SK-N-SH (cell line): Measurements from ENCODE around the gene CEP57L1. TPM values are rescaled to one million over a fixed set of nuclear protein-coding genes. Genes with fewer than 3 reads are reported as not detected.

ENCODE experiments used
- CTCF ChIA-PET: fragments of 300-600, 350-600 bp; formaldehyde crosslinking; extraction: SDS; loops from one replicate; lab custom pipeline; 2021; lab: Yijun Ruan, JAX
- POLR2A ChIA-PET: fragments of 350-600 bp; sonication (Branson Sonifier 250); formaldehyde crosslinking; extraction: SDS; loops from one replicate; lab custom pipeline; 2020; ENCODE audit warnings: antibody characterized with exemption, inconsistent platforms; lab: Yijun Ruan, JAX
- DNase-seq: peaks from one replicate; pipeline ENCODE4 v3.0.0; 2012
- H2AFZ ChIP-seq: fragments of 200-600 bp; sonication (generic); 2 replicates; pipeline ENCODE4 v1.8.1; 2016; ENCODE audit warnings: antibody characterized with exemption, mild to moderate bottlenecking, low read depth
- H3F3A ChIP-seq: fragments of 200-600 bp; sonication (generic); replicated peaks from 2 replicates; pipeline ENCODE3; 2016; ENCODE audit warnings: antibody characterized with exemption, mild to moderate bottlenecking; ENCODE audit not compliant: insufficient read depth
- H3K27ac ChIP-seq, 2 experiments: fragments of 200-500 bp in 1 of 2; fragments of 200-600 bp in 1 of 2; sonication (Bioruptor generic) in 1 of 2; sonication (generic), shearing (Covaris generic) in 1 of 2; 2 replicates each; pipeline versions ENCODE4 v1.5.1 to v1.6.1; 2014 to 2016; ENCODE audit warnings: low read depth in 2 of 2, inconsistent platforms in 1 of 2, low read length in 1 of 2, mild to moderate bottlenecking in 1 of 2, mixed read lengths in 1 of 2
- H3K27me3 ChIP-seq: fragments of 200-600 bp; sonication (generic), shearing (Covaris generic); 2 replicates; pipeline ENCODE4 v1.6.1; 2016; ENCODE audit warnings: mixed run types; ENCODE audit not compliant: insufficient read depth
- H3K36me3 ChIP-seq, 2 experiments: fragments of 200-500 bp in 1 of 2; fragments of 200-600 bp in 1 of 2; sonication (Bioruptor generic) in 1 of 2; sonication (generic) in 1 of 2; replicated peaks in 1 of 2; 2 replicates each; pipeline versions ENCODE3 to v1.5.1; 2014 to 2016; ENCODE audit warnings: low read length in 1 of 2, mild to moderate bottlenecking in 1 of 2; ENCODE audit not compliant: insufficient read depth in 2 of 2, control insufficient read depth in 1 of 2
- H3K4me1 ChIP-seq, 2 experiments: fragments of 200-500 bp in 1 of 2; fragments of 200-600 bp in 1 of 2; sonication (Bioruptor generic) in 1 of 2; sonication (generic), shearing (Covaris generic) in 1 of 2; 2 replicates each; pipeline versions ENCODE4 v1.5.1 to v1.6.1; 2014 to 2016; ENCODE audit warnings: low read depth in 1 of 2, low read length in 1 of 2, mixed run types in 1 of 2; ENCODE audit not compliant: insufficient read depth in 2 of 2, control insufficient read depth in 1 of 2
- H3K4me2 ChIP-seq: fragments of 200-600 bp; sonication (generic), shearing (Covaris generic); 2 replicates; pipeline ENCODE4 v1.6.1; 2017; ENCODE audit warnings: mixed run types
- H3K4me3 ChIP-seq, 2 experiments: fragments of 200-500 bp in 1 of 2; fragments of 200-600 bp in 1 of 2; sonication (Bioruptor generic) in 1 of 2; sonication (generic), shearing (Covaris generic) in 1 of 2; 2 replicates each; pipeline versions ENCODE4 v1.5.1 to v1.8.1; 2014 to 2016; ENCODE audit warnings: low read depth in 2 of 2, inconsistent platforms in 1 of 2, low read length in 1 of 2, mild to moderate bottlenecking in 1 of 2, mixed read lengths in 1 of 2, moderate library complexity in 1 of 2
- H3K79me2 ChIP-seq: fragments of 200-600 bp; sonication (generic); 2 replicates; pipeline ENCODE4 v1.8.1; 2017; ENCODE audit warnings: mild to moderate bottlenecking; ENCODE audit not compliant: insufficient read depth
- H3K9ac ChIP-seq: fragments of 200-600 bp; sonication (generic); 2 replicates; pipeline ENCODE4 v1.6.1; 2017; ENCODE audit warnings: mixed run types
- H3K9me2 ChIP-seq: fragments of 200-600 bp; sonication (generic); 2 replicates; pipeline ENCODE4 v1.6.1; 2017; ENCODE audit warnings: mixed run types
- H3K9me3 ChIP-seq: fragments of 200-600 bp; sonication (generic); 2 replicates; pipeline ENCODE4 v1.6.1; 2017; ENCODE audit warnings: mixed run types, mild to moderate bottlenecking, moderate library complexity
- H4K20me1 ChIP-seq: fragments of 200-600 bp; sonication (generic); 2 replicates; pipeline ENCODE4 v1.6.1; 2017; ENCODE audit warnings: mild to moderate bottlenecking, mixed run types; ENCODE audit not compliant: insufficient read depth
- CHD2 ChIP-seq: fragments of 150-350 bp; IDR thresholded peaks from 2 replicates; pipeline ENCODE4 v1.6.1; 2018; ENCODE audit warnings: low read length; ENCODE audit not compliant: partially characterized antibody
- CTCF ChIP-seq: fragments of 200-600 bp; sonication (generic); IDR thresholded peaks from 2 replicates; pipeline ENCODE4 v1.6.1; 2017; ENCODE audit warnings: antibody characterized with exemption, mild to moderate bottlenecking, moderate library complexity
- FOSL2 ChIP-seq: IDR thresholded peaks from 2 replicates; pipeline ENCODE4 v1.4.0; 2012; ENCODE audit warnings: low read depth, mild to moderate bottlenecking, moderate library complexity, borderline replicate concordance
- FOXJ3 ChIP-seq: sonication (generic); formaldehyde crosslinking; IDR thresholded peaks from 2 replicates; pipeline ENCODE4 v1.5.1; 2020; ENCODE audit warnings: mild to moderate bottlenecking, missing genetic modification reagents
- GABPA ChIP-seq: IDR thresholded peaks from 2 replicates; pipeline ENCODE4 v1.4.0; 2012; ENCODE audit warnings: low read depth, mild to moderate bottlenecking
- IRF3 ChIP-seq: fragments of 150-350 bp; IDR thresholded peaks from 2 replicates; pipeline ENCODE4 v1.6.1; 2016; ENCODE audit warnings: mild to moderate bottlenecking, low read depth, low read length
- MAX ChIP-seq: IDR thresholded peaks from 2 replicates; pipeline ENCODE4 v1.4.0; 2012; ENCODE audit warnings: low read depth
- MXI1 ChIP-seq: IDR thresholded peaks from 2 replicates; pipeline ENCODE4 v1.6.1; 2012; ENCODE audit warnings: mild to moderate bottlenecking, low read depth, low read length, improper control_type of control experiment
- POLR2AphosphoS5 ChIP-seq: IDR thresholded peaks from 2 replicates; pipeline ENCODE4 v1.6.1; 2012; ENCODE audit warnings: low read depth, low read length
- RAD21 ChIP-seq: IDR thresholded peaks from 2 replicates; pipeline ENCODE4 v1.6.1; 2012; ENCODE audit warnings: mild to moderate bottlenecking, low read length
- SMC3 ChIP-seq: IDR thresholded peaks from 2 replicates; pipeline ENCODE4 v1.6.1; 2012; ENCODE audit warnings: low read depth, low read length, improper control_type of control experiment
- TEAD4 ChIP-seq: IDR thresholded peaks from 2 replicates; pipeline ENCODE4 v1.4.0; 2012; ENCODE audit warnings: mild to moderate bottlenecking, borderline replicate concordance; ENCODE audit not compliant: insufficient read depth
- USF2 ChIP-seq: fragments of 150-350 bp; IDR thresholded peaks from 2 replicates; pipeline ENCODE4 v1.6.1; 2017; ENCODE audit warnings: antibody characterized with exemption, low read length, low read depth, borderline replicate concordance
- WGBS: methylation state at CpG from one replicate; pipeline ENCODE4 v1.1.6; 2017; ENCODE audit warnings: low lambda C conversion rate; 5-methylcytosine and 5-hydroxymethylcytosine counted together
- polyA plus RNA-seq, 3 experiments: library from polyadenylated mRNA; depleted of rRNA; stranded (reverse); fragments of >200 nt; gene quantifications; 2 replicates each; pipeline ENCODE4 v1.2.3, GENCODE V29; 2012
- TF ChIP-seq, protein P1 (sequence below): IDR thresholded peaks from 2 replicates; pipeline ENCODE4 v1.6.1; 2012; ENCODE audit warnings: mild to moderate bottlenecking, low read depth, low read length, moderate library complexity
- TF ChIP-seq, protein P2 (sequence below): IDR thresholded peaks from 2 replicates; pipeline ENCODE4 v1.4.0; 2012; ENCODE audit warnings: low read depth, borderline replicate concordance

CEP57L1 gene
- polyA plus RNA-seq, 1 of the 3 experiments (the other 2 are of a cell fraction): 7.3 TPM

GRCh38 chr6:109073344-109074132, 21.8 kb upstream of the CEP57L1 start:
- Histone ChIP-seq H3K4me3 (peak overlapping the region in 1 of 2 experiments; percentile 25; a peak in 1 of 4 replicates), H3K4me1 (peaks cover 0 to 22% of the 10 kb centered on the region in 2 experiments; a peak in 2 of 4 replicates), H2AFZ (no peak overlapping the region), H3K27ac (no peak overlapping the region), H3K9me3 (no peaks in the 10 kb centered on the region), H3K9me2 (no peaks in the 10 kb centered on the region), H3K36me3 (no peaks in the 10 kb centered on the region), H3K4me2 (no peak overlapping the region), H4K20me1 (no peaks in the 10 kb centered on the region), H3K27me3 (no peaks in the 10 kb centered on the region), H3F3A (no peaks in the 10 kb centered on the region), H3K79me2 (no peaks in the 10 kb centered on the region; the same call in 1 of the 2 replicates), H3K9ac (no peak overlapping the region)
- TF ChIP-seq SMC3 (peak; percentile 52), FOXJ3 (CRISPR knock-in tag) (no peak), RAD21 (peak; percentile 93), USF2 (no peak), POLR2AphosphoS5 (no peak), MXI1 (no peak), IRF3 (no peak), CTCF (peak; percentile 76)
- ChIA-PET CTCF (interaction anchor here (0.6 to 7.1 kb wide), 40 partner anchors 8 to 959 kb away, joined by 3 to 115 read pairs (median 4); partner anchors contain the start of genes CEP57L1 and SESN1), POLR2A (interaction anchor here (0.5 to 1.6 kb wide), 4 partner anchors 21 to 531 kb away, joined by 3 to 6 read pairs (median 3); partner anchors contain the start of gene SESN1)
- 49% methylated on average over 7 of the region's 7 CpGs for WGBS
- DNase-seq: peak; percentile 55

DNA sequence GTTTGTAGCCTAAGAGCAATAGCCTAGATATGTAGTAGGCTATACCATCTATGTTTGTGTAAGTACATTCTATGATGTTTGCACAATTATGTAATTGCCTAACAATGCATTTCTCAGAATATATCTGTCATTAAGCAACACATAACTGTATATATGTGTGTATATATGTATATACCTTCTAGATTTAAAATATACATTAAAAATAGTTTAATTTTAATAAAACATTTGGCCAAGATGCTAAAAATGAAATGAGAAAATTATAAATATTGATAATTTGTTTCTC, 21.2 kb upstream of the CEP57L1 start:
- Histone ChIP-seq H4K20me1 (no peaks in the 10 kb centered on the region), H2AFZ (no peak overlapping the region), H3K9me2 (no peaks in the 10 kb centered on the region), H3F3A (no peaks in the 10 kb centered on the region), H3K9ac (no peak overlapping the region), H3K27me3 (no peaks in the 10 kb centered on the region), H3K27ac (no peak overlapping the region), H3K9me3 (no peaks in the 10 kb centered on the region), H3K36me3 (no peaks in the 10 kb centered on the region), H3K4me2 (no peak overlapping the region), H3K79me2 (no peaks in the 10 kb centered on the region; the same call in 1 of the 2 replicates), H3K4me1 (peaks cover 0 to 22% of the 10 kb centered on the region in 2 experiments; a peak in 2 of 4 replicates), H3K4me3 (no peak overlapping the region)
- ChIA-PET POLR2A (interaction anchor here (1.6 kb wide), 1 partner anchor 532 kb away, joined by 6 read pairs; no protein-coding TSS in a partner anchor), CTCF (interaction anchor here (0.7 to 7.1 kb wide), 27 partner anchors 8 to 959 kb away, joined by 3 to 115 read pairs (median 6); partner anchors contain the start of genes CEP57L1 and SESN1)
- no peak for DNase-seq
- TF ChIP-seq MAX (no peak), CHD2 (no peak), TEAD4 (no peak), POLR2AphosphoS5 (no peak), MXI1 (no peak), GABPA (no peak), FOSL2 (no peak)
- TF ChIP-seq, protein P1, sequence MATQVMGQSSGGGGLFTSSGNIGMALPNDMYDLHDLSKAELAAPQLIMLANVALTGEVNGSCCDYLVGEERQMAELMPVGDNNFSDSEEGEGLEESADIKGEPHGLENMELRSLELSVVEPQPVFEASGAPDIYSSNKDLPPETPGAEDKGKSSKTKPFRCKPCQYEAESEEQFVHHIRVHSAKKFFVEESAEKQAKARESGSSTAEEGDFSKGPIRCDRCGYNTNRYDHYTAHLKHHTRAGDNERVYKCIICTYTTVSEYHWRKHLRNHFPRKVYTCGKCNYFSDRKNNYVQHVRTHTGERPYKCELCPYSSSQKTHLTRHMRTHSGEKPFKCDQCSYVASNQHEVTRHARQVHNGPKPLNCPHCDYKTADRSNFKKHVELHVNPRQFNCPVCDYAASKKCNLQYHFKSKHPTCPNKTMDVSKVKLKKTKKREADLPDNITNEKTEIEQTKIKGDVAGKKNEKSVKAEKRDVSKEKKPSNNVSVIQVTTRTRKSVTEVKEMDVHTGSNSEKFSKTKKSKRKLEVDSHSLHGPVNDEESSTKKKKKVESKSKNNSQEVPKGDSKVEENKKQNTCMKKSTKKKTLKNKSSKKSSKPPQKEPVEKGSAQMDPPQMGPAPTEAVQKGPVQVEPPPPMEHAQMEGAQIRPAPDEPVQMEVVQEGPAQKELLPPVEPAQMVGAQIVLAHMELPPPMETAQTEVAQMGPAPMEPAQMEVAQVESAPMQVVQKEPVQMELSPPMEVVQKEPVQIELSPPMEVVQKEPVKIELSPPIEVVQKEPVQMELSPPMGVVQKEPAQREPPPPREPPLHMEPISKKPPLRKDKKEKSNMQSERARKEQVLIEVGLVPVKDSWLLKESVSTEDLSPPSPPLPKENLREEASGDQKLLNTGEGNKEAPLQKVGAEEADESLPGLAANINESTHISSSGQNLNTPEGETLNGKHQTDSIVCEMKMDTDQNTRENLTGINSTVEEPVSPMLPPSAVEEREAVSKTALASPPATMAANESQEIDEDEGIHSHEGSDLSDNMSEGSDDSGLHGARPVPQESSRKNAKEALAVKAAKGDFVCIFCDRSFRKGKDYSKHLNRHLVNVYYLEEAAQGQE: no peak
- TF ChIP-seq, protein P2, sequence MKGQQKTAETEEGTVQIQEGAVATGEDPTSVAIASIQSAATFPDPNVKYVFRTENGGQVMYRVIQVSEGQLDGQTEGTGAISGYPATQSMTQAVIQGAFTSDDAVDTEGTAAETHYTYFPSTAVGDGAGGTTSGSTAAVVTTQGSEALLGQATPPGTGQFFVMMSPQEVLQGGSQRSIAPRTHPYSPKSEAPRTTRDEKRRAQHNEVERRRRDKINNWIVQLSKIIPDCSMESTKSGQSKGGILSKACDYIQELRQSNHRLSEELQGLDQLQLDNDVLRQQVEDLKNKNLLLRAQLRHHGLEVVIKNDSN: no peak
